GM19452 (cell line): ENCODE data around the gene NOXA1.

ENCODE experiments used
- ATAC-seq: cut with Tn5 transposase; IDR thresholded peaks from one replicate; pipeline ENCODE4 v1.9.1; 2021; ENCODE audit not compliant: unreplicated experiment

NOXA1 gene

DNA sequence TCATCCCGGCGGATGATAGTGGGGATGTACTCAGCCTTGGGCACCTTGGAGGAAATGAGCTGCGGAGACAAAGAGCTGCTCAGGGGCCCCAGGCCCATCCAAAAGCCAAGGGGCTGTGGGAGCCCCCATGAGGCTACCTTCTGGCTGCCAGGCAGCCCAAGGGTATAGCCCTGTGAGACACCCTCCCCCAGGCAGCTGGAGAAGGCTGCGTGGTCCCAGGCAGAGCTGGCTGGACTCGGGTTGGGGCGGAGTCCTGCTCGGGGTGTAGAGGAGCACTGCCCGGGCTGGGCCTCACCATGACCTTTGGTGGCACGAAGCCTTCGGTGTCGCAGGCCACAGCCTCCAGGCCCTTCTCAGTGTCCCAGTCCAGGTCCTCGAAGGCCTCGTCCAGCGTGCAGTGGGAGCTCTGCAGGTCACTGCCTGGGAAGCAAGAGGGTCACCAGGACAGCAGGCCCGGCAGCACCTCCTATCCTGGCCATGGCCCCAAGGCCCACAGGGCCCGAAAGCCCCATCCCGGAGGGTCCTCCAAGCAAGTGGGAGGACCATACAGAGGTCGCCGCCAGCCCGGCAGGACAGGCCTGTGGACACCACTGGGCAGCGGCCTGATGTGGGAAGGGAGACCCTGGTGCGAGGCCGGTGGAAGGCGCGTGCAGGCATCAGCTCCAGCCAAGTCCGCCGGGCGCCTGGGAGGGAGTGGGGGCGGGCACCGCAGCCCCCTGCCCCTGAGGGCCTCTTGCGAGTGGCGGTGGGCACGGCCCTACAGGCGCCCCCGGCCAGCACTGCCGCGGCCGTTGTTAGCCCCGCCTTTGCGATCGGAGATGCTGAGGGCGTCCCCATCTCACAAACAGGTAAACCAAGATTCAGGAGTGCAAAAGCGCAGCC is 29.8 kb downstream of the NOXA1 start:
- ATAC-seq: no peak

DNA sequence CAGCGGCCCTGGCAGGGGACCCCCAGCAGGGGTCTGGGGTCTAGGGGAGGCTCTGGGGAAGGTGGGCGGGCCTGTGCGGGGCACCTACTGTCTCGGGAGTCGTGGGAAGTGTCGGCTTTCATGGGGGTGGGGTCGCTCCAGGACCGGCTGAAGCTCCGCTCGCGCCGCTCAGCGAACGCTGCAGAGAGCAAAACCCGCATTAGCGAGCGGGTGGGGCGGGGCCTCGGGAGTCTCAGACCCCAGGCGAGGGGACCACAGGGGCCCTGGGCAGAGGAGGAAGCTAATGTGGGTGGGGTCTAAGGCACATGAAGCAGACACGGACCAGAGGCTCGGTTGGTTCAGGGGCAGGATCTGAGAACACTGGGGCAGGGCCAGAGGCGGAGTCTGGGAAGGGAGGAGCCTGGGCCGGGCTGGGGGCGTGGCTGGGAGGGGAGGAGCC is 30.5 kb downstream of the NOXA1 start:
- ATAC-seq: no peak

DNA sequence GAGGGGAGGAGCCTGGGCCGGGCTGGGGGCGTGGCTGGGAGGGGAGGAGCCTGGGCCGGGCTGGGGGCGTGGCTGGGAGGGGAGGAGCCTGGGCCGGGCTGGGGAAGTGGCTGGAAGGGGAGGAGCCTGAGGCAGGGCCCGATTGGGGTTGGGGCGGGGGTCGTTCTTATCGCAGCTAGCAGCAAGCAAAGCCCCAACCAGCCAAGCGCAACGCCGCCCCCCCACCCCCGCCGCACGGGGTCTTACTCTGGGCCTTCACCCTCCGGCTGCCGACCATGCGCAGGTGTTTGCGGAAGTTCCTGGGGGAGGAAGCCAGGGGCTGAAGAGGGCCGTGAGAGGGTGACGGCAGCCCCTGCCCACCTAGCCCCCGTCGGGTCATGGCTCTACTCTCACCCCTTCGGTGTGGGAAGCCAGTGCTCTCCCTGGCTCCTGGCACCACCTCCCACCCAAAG is 31.0 kb downstream of the NOXA1 start:
- no peak for ATAC-seq

DNA sequence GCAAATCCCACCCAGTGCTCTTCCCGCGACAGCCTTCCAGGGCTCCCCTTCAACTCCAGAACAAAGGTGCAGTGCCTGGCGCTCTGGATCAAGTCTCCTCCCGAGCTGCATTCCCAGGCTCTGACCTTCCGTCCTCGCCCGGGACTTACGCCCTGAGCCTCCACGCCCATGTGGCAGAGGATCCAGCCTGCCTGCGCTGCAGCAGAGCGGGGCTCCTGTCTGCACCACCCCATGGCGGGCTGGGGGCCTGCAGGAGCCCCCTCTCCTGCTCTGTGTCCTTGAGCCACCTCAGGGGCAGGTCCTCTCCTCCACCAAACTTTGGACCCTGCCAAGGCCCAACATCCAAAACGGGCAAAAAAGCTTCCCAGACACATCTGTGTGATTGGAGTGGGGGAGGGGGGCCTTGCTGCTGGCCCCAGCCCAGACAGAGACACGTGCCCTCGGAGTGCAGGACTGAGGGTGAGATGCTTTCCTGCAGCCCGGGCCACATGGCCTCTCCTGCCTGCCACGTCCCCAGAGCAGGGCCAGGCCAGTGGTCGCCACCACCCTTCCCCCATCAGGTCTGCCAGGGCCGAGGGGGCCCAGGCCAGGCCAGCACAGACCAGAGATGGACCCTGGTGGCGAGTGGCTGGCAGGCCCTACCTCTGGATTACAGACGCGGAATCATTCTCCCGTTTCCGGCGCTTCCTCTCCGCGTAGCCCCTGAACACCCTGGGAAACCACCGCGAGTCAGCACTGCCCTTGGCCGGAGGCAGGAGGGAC is 31.6 kb downstream of the NOXA1 start:
- ATAC-seq: no peak

DNA sequence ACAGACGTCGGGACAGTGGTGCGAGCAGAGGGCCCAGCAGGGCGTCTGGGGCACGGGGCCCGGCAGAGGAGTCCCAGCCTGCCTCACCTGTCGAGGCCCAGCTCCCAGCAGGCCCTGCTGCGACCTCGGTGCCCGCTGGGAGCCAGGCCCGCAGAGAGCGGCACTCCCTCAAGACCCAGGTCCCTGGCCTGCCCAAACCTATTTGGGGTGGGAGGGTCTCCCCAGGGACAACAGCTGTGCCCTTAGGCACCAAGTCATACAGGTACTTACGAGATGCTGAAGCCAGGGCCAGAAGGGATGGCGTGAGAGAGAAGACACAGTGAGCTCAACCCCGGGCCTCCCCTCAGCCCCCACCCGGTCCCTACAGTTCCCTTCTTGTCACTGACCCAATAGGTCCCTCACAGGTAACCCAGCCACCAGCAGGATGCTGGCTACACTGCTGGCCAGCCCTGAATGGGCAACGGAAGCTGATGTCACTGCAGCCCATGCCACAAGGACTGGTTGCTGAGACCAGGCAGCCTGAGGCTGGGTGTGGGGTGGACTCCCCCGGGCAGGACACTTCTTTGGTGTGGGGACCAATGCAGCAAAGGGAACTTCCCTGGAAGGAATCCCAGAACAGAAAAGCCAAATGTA is 32.3 kb downstream of the NOXA1 start:
- no peak for ATAC-seq

DNA sequence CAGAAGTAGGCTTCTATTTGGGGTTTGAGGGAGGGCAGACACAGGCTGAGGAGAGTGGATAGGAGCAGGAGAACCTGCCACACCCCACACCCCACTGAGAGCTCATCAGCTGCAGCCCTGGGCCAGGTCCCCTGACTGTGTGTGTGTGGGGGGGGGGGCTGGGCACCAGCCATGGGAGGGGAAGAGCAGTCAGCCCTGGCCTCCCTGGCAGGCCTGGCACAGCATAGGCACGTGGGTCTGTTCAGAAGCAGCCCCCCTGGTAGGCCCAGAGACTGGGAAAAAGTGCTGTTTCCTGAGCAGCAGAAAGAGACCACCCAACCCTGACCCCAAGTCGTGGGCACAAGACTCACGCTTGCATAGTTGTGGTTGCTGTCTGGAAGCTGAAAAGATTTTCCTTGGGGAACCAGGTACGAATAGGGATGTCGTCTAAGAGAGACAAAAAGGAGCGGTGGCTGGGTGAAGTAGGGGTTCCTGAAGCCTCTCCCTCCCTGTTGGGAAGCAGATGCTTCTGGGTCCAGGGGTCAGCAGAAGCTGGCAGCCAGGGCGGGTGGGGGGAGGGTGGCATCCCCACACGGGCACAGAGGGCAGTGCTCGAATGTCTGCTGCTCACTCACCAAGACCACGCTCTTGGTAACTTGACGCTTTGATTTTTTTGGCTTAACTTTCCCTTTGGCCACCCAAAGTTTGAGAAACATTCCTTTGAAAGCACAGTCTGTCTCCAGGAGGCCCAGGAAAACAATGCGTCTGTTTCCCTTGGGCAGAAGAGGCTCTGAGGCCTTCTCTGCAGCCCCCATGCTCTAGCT is 33.1 kb downstream of the NOXA1 start:
- ATAC-seq: no peak

DNA sequence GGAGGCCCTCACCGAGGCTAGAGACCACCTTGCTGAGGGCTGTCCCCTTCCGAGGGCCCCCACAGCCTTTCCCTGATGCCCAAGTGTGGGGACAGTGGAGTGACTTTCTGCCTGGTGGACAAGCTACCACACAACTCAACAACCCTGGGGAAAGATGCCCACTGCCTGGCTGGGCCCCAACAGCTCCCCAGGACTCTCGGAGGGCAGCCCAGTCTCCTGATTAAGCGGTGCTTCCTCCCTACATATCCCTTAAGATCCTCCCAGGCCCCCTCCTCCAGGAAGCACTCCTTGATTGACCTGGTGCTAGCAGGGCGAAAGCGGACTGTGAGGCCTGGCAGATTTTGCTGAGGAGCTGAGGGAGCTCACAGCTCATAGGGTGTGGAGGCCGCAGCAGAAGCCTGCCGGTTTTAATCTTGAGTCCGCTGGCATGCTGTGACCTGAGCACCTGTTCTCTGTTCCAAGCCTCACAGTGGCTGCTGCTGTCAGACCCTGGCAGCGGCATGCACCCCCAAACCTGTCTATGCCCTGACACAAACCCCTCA is 33.7 kb downstream of the NOXA1 start:
- ATAC-seq: no peak

DNA sequence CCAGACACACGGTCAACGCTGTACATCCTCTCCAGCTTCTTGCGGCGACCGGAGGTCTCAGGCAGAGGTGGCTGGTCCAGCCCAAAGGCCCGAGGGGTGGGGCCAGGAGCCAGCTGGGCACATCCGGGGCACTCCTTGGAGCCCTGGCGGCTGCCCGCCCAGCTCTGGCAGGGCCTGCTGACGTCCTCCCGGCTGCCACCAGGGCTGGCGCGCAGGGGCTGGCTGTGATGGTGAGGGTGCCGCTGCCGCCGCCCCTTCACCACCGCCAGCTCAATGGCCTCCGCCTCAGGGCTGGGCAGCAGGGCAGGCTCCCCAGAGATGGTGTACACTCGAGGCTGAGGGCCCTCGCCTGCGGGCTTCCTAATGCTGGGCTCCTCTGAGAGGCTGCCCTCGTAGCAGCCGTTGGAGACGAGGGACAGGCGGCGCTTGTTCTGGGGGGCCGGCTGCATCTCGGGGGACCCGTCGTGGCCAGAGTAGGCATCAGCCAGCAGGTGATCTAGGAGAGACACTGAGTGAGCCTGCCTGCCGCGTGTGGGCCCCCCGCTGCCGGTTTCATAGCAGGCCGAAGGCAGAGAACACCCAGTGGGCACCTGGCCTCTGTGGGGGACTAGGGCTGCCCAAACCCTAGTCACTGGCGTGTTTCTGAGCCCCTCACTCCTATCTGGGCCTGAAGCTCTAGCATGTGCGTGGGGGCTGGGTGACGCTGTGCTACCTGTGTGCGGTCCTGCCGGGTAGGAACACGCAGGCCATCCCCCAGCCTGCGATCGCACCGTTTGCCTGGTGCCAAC is 34.4 kb downstream of the NOXA1 start:
- no peak for ATAC-seq

DNA sequence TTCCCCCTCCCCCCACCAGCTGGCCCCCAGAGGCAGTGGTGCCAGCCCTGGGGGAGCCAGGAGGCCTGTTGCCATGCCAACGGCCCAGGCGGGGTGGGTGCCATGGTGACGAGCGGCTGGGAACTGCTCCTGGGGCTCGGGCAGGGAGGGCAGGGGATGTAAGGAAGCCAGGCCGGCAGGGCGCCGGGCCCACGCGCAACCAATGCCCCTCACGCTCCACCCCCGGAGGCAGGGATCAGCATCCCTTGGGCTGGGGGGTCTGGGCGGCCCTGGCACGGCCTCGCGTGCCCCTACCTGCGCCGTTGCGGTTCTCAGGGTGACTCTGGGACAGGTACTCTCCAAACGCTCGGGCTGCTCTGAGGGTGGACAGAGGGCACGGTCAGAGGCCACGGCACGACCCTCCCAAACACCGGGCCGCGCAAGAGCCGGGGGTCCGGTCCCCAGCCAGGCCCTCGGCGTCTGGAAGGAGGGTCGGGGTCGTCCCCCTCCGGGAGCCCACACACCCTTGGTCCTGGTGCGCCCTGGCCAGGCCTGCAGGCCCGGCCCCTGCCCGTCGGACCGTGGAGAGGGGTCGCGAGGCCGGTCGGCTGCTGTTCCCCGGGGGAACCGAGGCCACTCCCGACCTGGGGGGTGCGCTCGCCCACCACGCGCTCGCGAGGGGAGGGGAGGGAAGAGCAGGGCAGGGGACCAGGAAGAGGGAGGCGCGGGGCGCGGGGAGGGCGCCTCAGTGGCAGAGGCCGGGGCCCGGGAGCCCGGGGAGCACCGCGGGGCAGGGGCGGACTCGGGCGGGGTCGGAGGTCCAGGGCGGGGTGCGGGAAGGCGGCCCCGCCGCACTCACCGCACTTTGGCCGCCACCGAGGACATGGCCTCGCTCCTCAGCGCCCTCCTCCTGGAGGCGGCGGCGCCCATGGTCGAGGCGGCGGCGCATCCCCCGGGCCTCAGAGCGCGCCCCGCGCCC is 35.3 kb downstream of the NOXA1 start:
- ATAC-seq: peak; percentile 25

DNA sequence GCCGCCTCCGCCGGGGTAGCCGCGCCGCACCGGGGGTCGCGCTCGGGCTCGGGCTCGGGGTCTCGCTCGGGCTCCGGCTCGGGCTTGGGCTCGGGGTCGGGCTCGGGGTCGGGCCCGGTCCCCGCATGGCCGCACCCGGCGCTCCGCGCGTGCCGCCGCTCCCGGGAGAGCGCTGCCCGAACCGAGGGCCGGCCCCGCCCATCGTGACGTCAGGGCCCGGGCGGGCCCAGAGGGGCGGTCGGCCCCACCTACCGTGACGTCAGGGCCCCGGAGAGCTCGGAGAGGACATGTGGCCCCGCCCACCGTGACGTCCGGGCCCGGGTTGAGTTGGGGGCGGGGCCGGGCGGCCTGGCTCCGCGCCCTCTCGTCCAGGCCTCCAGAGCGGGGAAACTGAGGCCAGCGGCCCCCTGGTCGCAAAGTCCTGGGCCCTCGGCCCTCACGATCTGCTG is 36.0 kb downstream of the NOXA1 start, which contains the start of gene NSMF:
Gene NSMF, minus strand, starts transcription at position 183 of the 449 bp plus-strand sequence. CDS start 232 bp downstream, outside the sequence.
- ATAC-seq: peak; percentile 77

DNA sequence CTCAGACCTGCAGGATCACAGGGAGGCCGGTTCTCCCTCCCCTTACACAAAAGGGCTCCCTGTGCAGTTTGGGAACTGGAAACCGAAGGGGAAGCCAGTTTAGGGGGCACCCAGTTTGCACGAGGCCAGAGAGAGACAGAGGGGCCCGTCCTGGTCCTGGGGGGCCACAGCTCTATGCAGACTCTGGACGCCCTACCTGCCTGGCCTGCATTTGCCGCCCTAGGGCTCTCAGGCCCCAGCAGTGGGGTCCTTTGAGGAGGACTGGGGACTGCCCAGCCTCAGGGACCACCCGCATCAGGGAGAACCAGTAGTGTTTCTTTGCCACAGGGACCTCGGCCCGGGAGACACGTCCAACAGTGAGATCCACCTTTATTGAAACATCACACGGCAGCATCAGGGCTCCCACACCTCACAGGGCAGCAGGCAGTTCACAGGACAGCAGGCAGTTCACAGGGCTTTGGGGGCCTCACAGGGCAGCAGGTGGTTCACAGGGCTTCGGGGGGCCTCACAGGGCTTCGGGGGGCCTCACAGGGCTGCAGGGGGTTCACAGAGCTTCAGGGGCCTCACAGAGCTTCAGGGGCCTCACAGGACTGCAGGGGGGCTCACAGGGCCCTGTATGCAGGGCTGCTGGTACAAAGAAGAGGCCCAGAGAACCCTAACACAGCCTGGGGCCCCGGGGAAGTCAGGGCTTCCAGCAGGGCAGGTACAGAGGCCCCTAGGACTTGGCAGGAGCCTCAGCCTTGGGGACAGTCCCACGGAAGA is 36.6 kb downstream of the NOXA1 start:
- no peak for ATAC-seq

DNA sequence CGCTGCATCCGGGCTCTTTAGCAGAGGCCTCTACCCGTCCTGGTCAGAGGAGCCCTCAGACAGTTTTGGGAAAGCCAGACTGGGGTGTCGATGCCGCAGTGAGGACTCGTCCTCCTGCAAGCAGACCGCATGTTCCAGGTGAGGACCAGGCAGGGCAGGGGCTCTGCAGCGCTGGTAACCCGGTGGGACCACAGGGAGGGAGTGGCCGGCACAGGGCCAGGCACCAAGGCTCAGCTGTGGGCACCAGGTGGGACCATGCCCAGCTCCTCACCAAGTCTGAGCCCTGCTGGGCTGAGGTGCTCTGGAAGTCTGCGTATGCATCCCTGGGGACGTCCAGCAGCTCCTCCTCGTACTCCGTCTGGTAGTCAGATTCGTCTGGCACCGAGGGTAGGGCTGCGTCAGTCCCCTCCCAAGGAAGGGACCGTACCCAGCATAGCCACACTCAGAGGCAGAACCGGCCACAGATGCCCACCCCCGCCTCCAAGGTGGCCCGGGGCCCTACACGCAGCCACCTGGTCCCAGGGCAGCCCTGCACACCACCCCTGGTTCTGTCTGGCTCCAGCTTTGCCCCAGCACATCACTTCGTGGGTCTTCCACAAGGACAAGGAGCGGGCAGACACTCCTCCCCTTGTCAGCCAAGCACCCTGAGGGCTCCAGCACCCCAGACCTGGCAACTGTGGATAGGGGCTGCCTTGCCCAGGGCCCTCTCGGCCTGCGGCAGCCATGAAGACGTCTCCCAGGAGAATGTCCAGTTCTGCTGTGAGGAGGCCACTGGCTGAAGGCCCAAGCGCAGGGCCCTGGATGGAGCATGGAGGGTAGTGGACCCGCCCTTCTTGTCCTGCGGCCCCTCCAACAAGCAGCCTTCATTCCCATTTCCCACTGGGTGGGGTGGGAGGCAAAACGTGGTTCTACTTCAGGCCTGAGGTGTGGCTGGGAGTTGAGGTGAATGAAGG is 37.4 kb downstream of the NOXA1 start:
- ATAC-seq: no peak

DNA sequence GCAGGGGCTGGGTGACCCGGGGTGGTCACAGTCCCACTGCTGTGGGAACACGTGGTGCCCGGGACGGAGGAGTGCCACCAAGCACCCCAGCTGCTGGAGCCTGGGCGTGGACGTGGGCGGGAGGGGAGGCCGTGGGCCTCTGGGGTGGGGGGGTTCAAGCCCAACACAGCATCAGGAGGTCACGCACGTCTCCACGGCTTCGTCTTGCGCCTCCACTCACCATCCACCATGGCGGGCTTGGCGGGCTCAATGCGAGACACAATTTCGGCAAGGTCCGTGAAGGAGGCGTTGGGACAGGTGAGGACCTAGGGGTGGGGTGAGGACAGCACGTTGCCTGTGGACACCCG is 38.1 kb downstream of the NOXA1 start:
- ATAC-seq: no peak

DNA sequence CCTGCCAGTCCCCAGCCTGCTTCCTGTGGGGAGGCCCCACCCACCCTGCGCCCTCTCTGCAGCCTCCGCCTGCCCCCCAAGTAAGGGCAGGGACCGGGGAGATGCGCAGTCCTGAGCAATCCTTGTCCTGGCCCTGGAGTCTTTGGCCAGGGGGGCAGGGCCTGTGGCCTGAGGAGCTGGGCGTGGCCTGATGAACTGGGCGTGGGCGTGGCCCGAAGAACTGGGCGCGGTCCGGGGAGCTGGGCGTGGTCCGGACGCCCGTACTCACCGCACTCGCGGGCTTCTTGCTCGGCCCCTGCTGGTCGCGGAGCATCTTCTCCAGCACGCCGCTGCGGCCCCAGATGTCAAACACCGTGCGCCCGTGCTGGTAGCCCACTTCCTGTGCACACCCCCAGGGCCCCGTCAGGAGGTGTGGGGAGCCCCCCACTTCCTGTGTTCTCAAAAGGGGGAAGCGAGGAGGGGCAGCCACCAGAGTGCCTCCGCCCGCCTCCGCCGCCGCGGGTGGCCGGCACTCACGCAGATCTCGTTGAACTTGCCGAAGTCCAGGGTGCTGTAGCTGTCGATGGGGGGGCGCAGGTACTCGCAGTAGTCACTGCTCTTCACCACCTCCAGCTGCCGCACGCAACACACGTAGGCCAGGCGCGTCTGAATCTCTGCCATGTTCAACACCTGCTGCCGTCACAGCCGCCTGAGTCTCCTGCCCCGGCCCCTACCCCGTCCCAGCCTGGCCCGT is 38.6 kb downstream of the NOXA1 start:
- ATAC-seq: no peak

DNA sequence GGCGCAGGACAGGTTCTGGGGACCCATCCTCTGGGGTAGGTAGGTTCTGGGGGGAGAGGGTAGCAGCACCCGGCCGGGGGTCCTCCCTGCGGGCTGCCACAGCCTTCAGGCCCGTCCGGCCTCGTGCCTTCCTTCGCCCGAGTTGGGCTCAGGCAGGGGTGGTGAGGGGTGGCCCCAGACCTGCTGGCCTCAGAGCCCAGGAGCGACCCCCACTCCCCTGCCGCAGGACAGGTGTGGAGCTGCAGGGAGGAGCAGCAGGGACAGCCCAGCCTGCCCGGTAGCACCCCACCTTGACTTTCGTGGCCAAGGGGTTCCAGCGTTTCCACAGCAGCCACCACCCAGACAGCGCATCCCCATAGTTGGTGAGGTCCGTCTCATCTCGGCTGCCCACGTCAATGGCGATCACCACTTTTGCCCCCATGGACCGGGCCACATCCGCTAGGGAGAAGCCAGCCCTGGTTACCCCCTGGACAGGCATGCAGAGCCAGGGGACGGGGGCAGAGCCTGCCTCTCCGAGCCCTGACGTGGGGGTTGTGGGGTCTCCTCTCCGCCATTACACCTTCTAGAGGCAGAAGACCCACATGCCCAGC is 39.3 kb downstream of the NOXA1 start:
- ATAC-seq: no peak
